Measurements from ENCODE around the gene FAM149A. TPM values are rescaled to one million over a fixed set of nuclear protein-coding genes. Genes with fewer than 3 reads are reported as not detected.

FAM149A gene
- total and polyA plus RNA-seq, 3 donors from 2014 or later, result 11.3 to 14.9 (median 13.8) TPM

GRCh38 chr4:186108391-186108790 is 3.9 kb downstream of the FAM149A start:
- DNase-seq, result no peak
- no peaks in the 10 kb centered on the region for H3K36me3 ChIP-seq (ENCODE audit: low read depth, missing control alignments)
- no peaks in the 10 kb centered on the region for H3K27me3 ChIP-seq
- no peak overlapping the region for H3K27ac ChIP-seq
- TF ChIP-seq CTCF (IDR thresholded peaks at IDR 0.05), result no peak
- no peak for TF ChIP-seq POLR2A (IDR thresholded peaks at IDR 0.05)
- H3K4me1 ChIP-seq, result no peaks in the 10 kb centered on the region
- no peaks in the 10 kb centered on the region for H3K9me3 ChIP-seq
- H3K4me3 ChIP-seq, result no peak overlapping the region
- intact Hi-C loops (cut with DNase I; ENCODE audit: low total_unique reads), result no loop called here
- WGBS, 2 donors, result 72 to 84% methylated on average over 3 of the region's 3 CpGs

DNA sequence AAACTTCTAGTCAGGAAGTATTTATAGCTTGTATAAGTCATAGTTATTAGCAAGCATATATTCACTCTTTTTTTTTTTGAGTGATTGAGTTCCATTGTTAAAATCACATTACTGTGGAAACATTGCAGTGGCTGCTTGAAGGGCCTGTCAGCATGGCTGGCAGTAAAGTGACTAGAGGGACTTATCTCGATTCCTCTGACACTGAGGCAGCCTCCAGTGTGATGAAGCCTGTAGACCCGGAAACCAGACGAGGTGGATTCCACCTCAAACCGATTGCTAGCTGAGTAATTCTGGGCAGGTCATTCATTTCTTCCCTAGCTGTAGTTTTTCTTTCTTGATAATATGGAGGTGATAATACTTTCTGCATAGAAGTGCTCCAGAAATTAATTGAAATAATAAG is 4.7 kb downstream of the FAM149A start:
- H3K9me3 ChIP-seq, result no peaks in the 10 kb centered on the region
- H3K27me3 ChIP-seq, result no peaks in the 10 kb centered on the region
- DNase-seq, result no peak
- H3K4me1 ChIP-seq, result no peaks in the 10 kb centered on the region
- no peaks in the 10 kb centered on the region for H3K36me3 ChIP-seq (ENCODE audit: low read depth, missing control alignments)
- intact Hi-C loops (cut with DNase I; ENCODE audit: low total_unique reads), result no loop called here
- no peak overlapping the region for H3K4me3 ChIP-seq
- 88 to 94% methylated on average over 4 of the region's 4 CpGs for WGBS, 2 donors
- no peak for TF ChIP-seq POLR2A (IDR thresholded peaks at IDR 0.05)
- TF ChIP-seq CTCF (IDR thresholded peaks at IDR 0.05), result no peak
- no peak overlapping the region for H3K27ac ChIP-seq

GRCh38 chr4:186116697-186117096 is 12.2 kb downstream of the FAM149A start:
- no peak overlapping the region for H3K27ac ChIP-seq
- H3K4me3 ChIP-seq, result no peak overlapping the region
- no peak for DNase-seq
- TF ChIP-seq POLR2A (IDR thresholded peaks at IDR 0.05), result no peak
- no peak for TF ChIP-seq CTCF (IDR thresholded peaks at IDR 0.05)
- 87 to 88% methylated on average over 2 of the region's 2 CpGs for WGBS, 2 donors
- intact Hi-C loops (cut with DNase I; ENCODE audit: low total_unique reads), result no loop called here
- H3K9me3 ChIP-seq, result no peaks in the 10 kb centered on the region
- H3K36me3 ChIP-seq (ENCODE audit: low read depth, missing control alignments), result no peaks in the 10 kb centered on the region
- no peaks in the 10 kb centered on the region for H3K4me1 ChIP-seq
- H3K27me3 ChIP-seq, result no peaks in the 10 kb centered on the region

DNA sequence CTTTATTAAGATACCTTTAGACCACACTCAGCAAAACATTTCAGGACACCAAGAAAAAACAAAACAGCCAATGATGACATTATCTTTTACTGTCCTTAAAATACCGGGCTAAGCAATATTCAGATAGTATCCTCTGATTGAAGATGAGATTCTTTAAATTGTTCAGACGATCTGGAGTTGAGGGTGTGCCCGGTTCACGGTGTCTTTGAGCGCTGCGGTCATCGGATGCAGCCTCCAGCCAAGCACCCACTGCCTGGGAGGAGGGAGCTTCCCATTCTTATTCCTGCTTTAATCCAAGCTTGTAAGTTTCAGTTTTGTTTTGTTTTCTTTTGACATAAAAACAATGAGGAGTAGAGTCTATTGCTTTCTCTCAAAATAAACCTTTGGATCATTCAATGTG is 14.1 kb downstream of the FAM149A start:
- 38 to 45% methylated on average over 7 of the region's 7 CpGs for WGBS, 2 donors
- Histone ChIP-seq H3K4me3 (no peak overlapping the region), H3K27me3 (no peaks in the 10 kb centered on the region), H3K27ac (no peak overlapping the region), H3K36me3 (ENCODE audit: low read depth, missing control alignments) (no peaks in the 10 kb centered on the region), H3K9me3 (no peaks in the 10 kb centered on the region), H3K4me1 (no peaks in the 10 kb centered on the region)
- intact Hi-C loops (cut with DNase I; ENCODE audit: low total_unique reads), result no loop called here
- TF ChIP-seq CTCF (IDR thresholded peaks at IDR 0.05) (no peak), POLR2A (IDR thresholded peaks at IDR 0.05) (no peak)
- no peak for DNase-seq

GRCh38 chr4:186121057-186121456 is 16.6 kb downstream of the FAM149A start:
- Histone ChIP-seq H3K4me3 (no peak overlapping the region), H3K4me1 (no peaks in the 10 kb centered on the region), H3K9me3 (no peaks in the 10 kb centered on the region), H3K27ac (no peak overlapping the region), H3K27me3 (no peaks in the 10 kb centered on the region), H3K36me3 (ENCODE audit: low read depth, missing control alignments) (no peaks in the 10 kb centered on the region)
- WGBS, 2 donors, result 87 to 91% methylated on average over 2 of the region's 2 CpGs
- TF ChIP-seq CTCF (IDR thresholded peaks at IDR 0.05) (no peak), POLR2A (IDR thresholded peaks at IDR 0.05) (no peak)
- no peak for DNase-seq
- intact Hi-C loops (cut with DNase I; ENCODE audit: low total_unique reads), result no loop called here

All from testis (tissue), 3 donors.